Measurements from ENCODE around the gene NUMB.

GRCh38 chr14:73323896-73324399 is 134.4 kb downstream of the NUMB start:
- TF ChIP-seq EZH2 (IDR thresholded peaks at IDR 0.05; ENCODE audit: insufficient read depth, poor library complexity, severe bottlenecking) (no peak), EZH2phosphoT487 (IDR thresholded peaks at IDR 0.05; ENCODE audit: insufficient read depth, low read depth) (no peak)

Measured in GM23248 (cell line).